ENCODE data around the gene ELK1.

GRCh38 chrX:47587091-47587891, 63.1 kb downstream of the ELK1 start:
- TF ChIP-seq CTCF (IDR thresholded peaks at IDR 0.05 in 4 of 5, conservative IDR thresholded peaks at IDR 0.05 in 1 of 5) (no peak), POLR2A (IDR thresholded peaks at IDR 0.05) (no peak)

Data from gastrocnemius medialis (tissue), 4 donors.